ENCODE measurements around the gene PHLDA2. TPM values are rescaled to one million over a fixed set of nuclear protein-coding genes. Genes with fewer than 3 reads are reported as not detected.

PHLDA2 gene
- total RNA-seq, 2 experiments from 2014 or later, result 3.6 to 3.7 TPM

DNA sequence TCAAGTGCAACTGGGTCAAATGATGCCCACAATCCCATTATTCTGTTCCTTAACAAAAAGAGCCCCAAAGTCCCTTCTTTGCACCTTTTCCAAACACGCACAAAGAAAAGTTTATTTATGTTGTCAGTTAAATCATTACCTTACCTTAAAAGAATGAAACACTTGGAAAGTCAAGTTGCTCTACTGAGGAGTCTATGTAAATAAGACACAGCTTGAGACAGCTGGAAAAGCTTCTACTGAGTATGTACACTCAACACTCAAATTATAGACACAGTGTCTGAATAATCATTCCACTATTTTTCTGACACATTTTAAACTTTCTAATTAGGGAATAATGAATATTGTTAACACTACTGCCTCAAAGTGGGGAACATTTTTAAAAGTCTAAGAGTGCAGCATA, 21.6 kb upstream of the PHLDA2 start:
- Mint-ChIP-seq H3K9me3 (no peaks in the 10 kb centered on the region), H3K4me1 (ENCODE audit: low read depth) (peaks cover 60% of the 10 kb centered on the region), H3K27me3 (no peaks in the 10 kb centered on the region), H3K27ac (peak overlapping the region; percentile 67), H3K4me3 (no peak overlapping the region), H3K36me3 (ENCODE audit: low read depth) (peaks cover 70% of the 10 kb centered on the region)
- no peak for ATAC-seq
- CTCF ChIA-PET, result no interaction called here
- no peak for DNase-seq
- intact Hi-C loops (cut with micrococcal nuclease), result no loop called here
- TF ChIP-seq, protein P1, sequence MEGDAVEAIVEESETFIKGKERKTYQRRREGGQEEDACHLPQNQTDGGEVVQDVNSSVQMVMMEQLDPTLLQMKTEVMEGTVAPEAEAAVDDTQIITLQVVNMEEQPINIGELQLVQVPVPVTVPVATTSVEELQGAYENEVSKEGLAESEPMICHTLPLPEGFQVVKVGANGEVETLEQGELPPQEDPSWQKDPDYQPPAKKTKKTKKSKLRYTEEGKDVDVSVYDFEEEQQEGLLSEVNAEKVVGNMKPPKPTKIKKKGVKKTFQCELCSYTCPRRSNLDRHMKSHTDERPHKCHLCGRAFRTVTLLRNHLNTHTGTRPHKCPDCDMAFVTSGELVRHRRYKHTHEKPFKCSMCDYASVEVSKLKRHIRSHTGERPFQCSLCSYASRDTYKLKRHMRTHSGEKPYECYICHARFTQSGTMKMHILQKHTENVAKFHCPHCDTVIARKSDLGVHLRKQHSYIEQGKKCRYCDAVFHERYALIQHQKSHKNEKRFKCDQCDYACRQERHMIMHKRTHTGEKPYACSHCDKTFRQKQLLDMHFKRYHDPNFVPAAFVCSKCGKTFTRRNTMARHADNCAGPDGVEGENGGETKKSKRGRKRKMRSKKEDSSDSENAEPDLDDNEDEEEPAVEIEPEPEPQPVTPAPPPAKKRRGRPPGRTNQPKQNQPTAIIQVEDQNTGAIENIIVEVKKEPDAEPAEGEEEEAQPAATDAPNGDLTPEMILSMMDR (IDR thresholded peaks at IDR 0.05), result no peak
- POLR2A ChIA-PET, result interaction anchor here (1.1 to 1.6 kb wide), 3 partner anchors 8 to 21 kb away, joined by 3 to 5 read pairs (median 4); no protein-coding TSS in a partner anchor

DNA sequence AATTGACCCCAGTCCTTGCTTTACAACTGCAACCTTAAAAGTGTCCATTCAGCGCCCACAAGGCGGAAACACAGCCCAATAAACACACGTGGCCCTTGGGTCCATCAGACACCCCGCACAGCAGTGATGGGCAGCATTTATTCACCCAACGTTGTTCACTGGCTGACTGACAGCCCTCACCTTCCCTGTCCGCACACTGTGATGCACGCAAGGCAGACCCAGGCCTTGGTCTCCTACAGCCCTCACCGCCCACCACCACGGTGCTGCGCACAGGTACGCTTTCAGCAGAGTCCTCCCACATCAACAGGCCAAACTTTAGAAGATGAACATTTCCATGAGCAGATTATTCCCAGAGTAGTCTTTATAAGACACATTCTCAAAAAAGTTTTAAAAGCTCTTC, 20.7 kb upstream of the PHLDA2 start:
- DNase-seq (no peak), ATAC-seq (no peak)
- Mint-ChIP-seq H3K4me1 (ENCODE audit: low read depth) (peaks cover 69% of the 10 kb centered on the region), H3K9me3 (no peaks in the 10 kb centered on the region), H3K4me3 (no peak overlapping the region), H3K27me3 (no peaks in the 10 kb centered on the region), H3K27ac (peak overlapping the region; percentile 60), H3K36me3 (ENCODE audit: low read depth) (peaks cover 70% of the 10 kb centered on the region)
- intact Hi-C loops (cut with micrococcal nuclease), result no loop called here
- TF ChIP-seq, protein P1 (IDR thresholded peaks at IDR 0.05), result no peak
- CTCF ChIA-PET, result no interaction called here
- POLR2A ChIA-PET, result interaction anchor here (1.0 to 1.6 kb wide), 3 partner anchors 7 to 18 kb away, joined by 3 to 5 read pairs (median 3); no protein-coding TSS in a partner anchor

DNA sequence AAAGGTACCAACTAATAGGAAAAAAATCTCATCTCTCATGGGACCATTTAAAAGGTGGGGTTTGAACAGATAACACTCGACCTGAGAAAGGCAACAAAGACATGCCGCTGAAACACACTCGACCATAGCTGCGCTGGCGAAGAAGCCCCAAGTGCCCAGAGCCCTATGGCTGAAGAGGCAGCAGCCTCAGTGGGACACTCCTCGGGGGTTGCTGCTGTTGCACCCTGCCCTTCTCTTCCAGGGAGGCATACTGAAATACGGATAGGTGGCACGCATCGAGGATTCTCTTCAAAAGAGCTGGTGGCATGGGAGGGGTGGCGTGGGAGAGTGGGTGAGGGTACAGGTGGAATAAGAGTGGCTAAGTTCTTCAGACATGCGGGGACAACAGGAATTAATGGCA, 18.5 kb upstream of the PHLDA2 start:
- no peaks in the 10 kb centered on the region for H3K9me3 Mint-ChIP-seq
- TF ChIP-seq, protein P1 (IDR thresholded peaks at IDR 0.05), result no peak
- H3K36me3 Mint-ChIP-seq (ENCODE audit: low read depth), result peaks cover 53% of the 10 kb centered on the region
- H3K27ac Mint-ChIP-seq, result no peak overlapping the region
- CTCF ChIA-PET, result interaction anchor here (1.4 kb wide), 1 partner anchor 90 kb away, joined by 3 read pairs; no protein-coding TSS in a partner anchor
- no peak for DNase-seq
- ATAC-seq, result no peak
- H3K4me3 Mint-ChIP-seq, result no peak overlapping the region
- no peaks in the 10 kb centered on the region for H3K27me3 Mint-ChIP-seq
- POLR2A ChIA-PET, result interaction anchor here (0.7 to 1.2 kb wide), 3 partner anchors 18 to 223 kb away, joined by 3 read pairs; no protein-coding TSS in a partner anchor
- peaks cover 71% of the 10 kb centered on the region for H3K4me1 Mint-ChIP-seq (ENCODE audit: low read depth)
- intact Hi-C loops (cut with micrococcal nuclease), result no loop called here

DNA sequence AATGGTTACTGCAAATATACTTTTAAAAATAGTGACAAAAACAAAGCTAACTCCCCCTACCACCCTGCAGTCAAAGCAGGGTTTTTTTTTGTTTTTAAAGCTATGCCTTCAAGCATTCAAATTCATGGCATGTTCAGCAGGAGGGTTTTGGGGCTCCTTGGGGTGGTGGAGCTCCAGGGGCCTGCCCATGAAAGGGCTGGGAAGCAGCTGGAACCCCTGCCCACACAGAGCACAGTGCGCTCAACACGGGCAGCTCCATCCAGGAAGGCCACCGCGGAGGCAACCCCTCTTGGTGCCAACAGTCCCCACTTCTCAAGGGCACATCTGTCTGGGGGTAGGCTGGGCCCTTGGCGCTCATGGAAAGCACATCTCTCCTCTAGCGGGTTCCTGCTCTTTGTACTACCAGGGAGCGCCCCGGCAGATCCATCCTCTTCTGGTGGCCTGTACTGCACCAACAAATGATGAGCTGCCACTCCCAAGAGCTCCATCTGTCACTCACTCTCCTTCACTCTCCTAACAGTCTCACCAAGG, 16.6 kb upstream of the PHLDA2 start:
- H3K4me1 Mint-ChIP-seq (ENCODE audit: low read depth), result peaks cover 55% of the 10 kb centered on the region
- H3K27ac Mint-ChIP-seq, result peak overlapping the region; percentile 67
- no peaks in the 10 kb centered on the region for H3K9me3 Mint-ChIP-seq
- H3K36me3 Mint-ChIP-seq (ENCODE audit: low read depth), result peaks cover 36% of the 10 kb centered on the region
- DNase-seq (no peak), ATAC-seq (no peak)
- intact Hi-C loops (cut with micrococcal nuclease), result no loop called here
- TF ChIP-seq, protein P1 (IDR thresholded peaks at IDR 0.05), result no peak
- no peaks in the 10 kb centered on the region for H3K27me3 Mint-ChIP-seq
- no peak overlapping the region for H3K4me3 Mint-ChIP-seq
- POLR2A ChIA-PET, result interaction anchor here (0.6 to 1.4 kb wide), 6 partner anchors 8 to 264 kb away, joined by 3 to 5 read pairs (median 4); no protein-coding TSS in a partner anchor
- CTCF ChIA-PET, result interaction anchor here (0.9 to 2.0 kb wide), 8 partner anchors 11 to 414 kb away, joined by 3 to 9 read pairs (median 6); no protein-coding TSS in a partner anchor

DNA sequence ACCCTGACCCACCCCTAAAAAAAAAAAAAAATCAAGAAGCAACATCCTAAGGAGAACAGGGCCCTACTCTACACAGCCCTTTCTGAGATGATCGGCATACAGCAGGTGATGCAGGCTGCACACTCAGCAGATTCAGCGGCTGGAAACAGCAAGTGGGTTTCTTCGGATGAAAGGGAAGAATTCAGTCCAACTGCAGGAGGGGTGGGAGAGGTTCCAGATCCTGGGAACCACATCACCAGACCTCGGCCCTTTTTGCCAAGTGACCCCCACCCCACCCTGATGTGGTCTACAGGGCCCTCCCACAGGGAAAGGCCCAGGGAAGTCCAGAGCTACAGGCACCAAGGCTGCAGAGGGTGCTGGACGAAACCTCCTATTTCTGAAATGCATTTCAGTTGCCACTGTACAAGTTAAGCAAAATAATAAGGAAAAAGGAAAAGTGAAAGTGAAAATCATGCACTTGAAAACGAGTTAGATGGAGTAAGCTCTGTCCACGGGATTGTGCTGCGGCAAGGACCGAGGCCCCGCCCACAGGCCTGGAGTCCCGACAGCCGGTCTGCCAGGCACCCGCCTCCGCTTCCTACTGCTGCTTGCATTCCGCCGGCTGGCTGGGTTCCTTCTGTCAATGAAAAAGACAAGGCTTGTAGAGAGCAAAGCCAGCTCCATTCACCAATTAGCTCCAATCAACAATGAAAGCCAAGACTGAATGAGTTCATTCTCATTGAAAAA, 16.0 kb upstream of the PHLDA2 start:
- CTCF ChIA-PET, result interaction anchor here (0.9 to 2.0 kb wide), 8 partner anchors 11 to 413 kb away, joined by 3 to 9 read pairs (median 6); no protein-coding TSS in a partner anchor
- H3K27ac Mint-ChIP-seq, result peak overlapping the region; percentile 62
- peaks cover 56% of the 10 kb centered on the region for H3K4me1 Mint-ChIP-seq (ENCODE audit: low read depth)
- H3K36me3 Mint-ChIP-seq (ENCODE audit: low read depth), result peaks cover 34% of the 10 kb centered on the region
- no peak overlapping the region for H3K4me3 Mint-ChIP-seq
- DNase-seq (peak; percentile 73), ATAC-seq (peak; percentile 52)
- H3K9me3 Mint-ChIP-seq, result no peaks in the 10 kb centered on the region
- POLR2A ChIA-PET, result interaction anchor here (0.6 to 1.4 kb wide), 5 partner anchors 8 to 44 kb away, joined by 3 to 5 read pairs (median 4); no protein-coding TSS in a partner anchor
- TF ChIP-seq, protein P1 (IDR thresholded peaks at IDR 0.05), result no peak
- intact Hi-C loops (cut with micrococcal nuclease), result no loop called here
- H3K27me3 Mint-ChIP-seq, result no peaks in the 10 kb centered on the region
